ENCODE data around the gene ROR1. TPM values are rescaled to one million over a fixed set of nuclear protein-coding genes. Genes with fewer than 3 reads are reported as not detected.

ROR1 gene
- total and polyA plus RNA-seq, 10 of the 15 experiments (the other 5 are each of a cell fraction or from before 2014, with no cell fraction given): 0.02 to 0.08 (median 0.05) TPM; not detected in 6

DNA sequence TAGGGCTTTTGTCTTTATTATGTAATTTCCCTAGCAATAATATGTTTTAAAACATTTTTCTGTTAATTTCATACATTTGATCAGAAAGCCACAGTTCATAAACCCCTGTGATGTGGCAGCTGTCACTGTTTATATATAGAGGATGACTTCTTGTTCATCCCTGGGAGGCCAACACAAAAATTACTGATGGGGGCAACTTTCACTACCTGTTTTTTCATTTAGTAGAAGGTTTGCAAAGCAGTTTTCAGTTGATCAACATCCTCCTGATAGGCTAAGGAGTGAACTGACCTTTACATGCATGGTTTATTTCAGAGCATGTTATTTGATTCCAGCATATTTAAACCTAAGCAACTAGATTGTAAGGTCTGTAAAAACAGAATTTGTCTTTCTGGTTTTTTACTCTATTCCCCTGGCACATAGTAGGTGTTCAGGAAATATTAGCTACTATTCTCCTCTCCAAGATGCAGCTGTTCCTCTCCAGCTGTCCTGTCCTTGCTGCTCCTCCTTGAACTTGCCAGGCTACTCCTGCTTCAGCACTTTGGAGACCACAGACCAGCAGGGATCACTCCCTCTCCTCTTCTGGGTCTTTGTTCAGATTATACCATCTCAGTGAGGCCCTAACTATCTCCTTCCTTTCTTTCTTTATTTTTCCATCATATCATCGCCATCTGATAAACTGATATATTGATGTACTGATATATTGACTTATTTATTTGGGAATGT is 54.7 kb downstream of the ROR1 start (continued):
- no peak for TF ChIP-seq ZNF687 (IDR thresholded peaks at IDR 0.05)
- no peak for TF ChIP-seq RAD51 (IDR thresholded peaks at IDR 0.05)
- TF ChIP-seq CBX5 (IDR thresholded peaks at IDR 0.05; ENCODE audit: low read depth): no peak
- peak; percentile 79 for TF ChIP-seq ATF2 (IDR thresholded peaks at IDR 0.05; ENCODE audit: low read length)
- no peak for TF ChIP-seq PRDM15 (CRISPR knock-in tag; IDR thresholded peaks at IDR 0.05)
- no peak for TF ChIP-seq ZNF24 (IDR thresholded peaks at IDR 0.05)
- no peak for TF ChIP-seq SREBF2 (IDR thresholded peaks at IDR 0.05; ENCODE audit: low read length)
- TF ChIP-seq ATF7 (IDR thresholded peaks at IDR 0.05; ENCODE audit: low read depth): peak; percentile 76
- no peak for TF ChIP-seq SMAD1 (IDR thresholded peaks at IDR 0.05; ENCODE audit: low read depth, partially characterized antibody)
- peak; percentile 17 for TF ChIP-seq MEF2B (IDR thresholded peaks at IDR 0.05; ENCODE audit: partially characterized antibody, poor library complexity, severe bottlenecking)
- TF ChIP-seq, protein P1, sequence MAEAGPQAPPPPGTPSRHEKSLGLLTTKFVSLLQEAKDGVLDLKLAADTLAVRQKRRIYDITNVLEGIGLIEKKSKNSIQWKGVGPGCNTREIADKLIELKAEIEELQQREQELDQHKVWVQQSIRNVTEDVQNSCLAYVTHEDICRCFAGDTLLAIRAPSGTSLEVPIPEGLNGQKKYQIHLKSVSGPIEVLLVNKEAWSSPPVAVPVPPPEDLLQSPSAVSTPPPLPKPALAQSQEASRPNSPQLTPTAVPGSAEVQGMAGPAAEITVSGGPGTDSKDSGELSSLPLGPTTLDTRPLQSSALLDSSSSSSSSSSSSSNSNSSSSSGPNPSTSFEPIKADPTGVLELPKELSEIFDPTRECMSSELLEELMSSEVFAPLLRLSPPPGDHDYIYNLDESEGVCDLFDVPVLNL (IDR thresholded peaks at IDR 0.05; ENCODE audit: low read depth, low read length): no peak
- peak; percentile 63; the same call in 1 of the 2 replicates for TF ChIP-seq MTA2 (IDR thresholded peaks at IDR 0.05; ENCODE audit: low read depth)
- no peak for TF ChIP-seq ZBTB4 (CRISPR knock-in tag; IDR thresholded peaks at IDR 0.05)
- TF ChIP-seq MAX (IDR thresholded peaks at IDR 0.05; ENCODE audit: low read depth, low read length): no peak
- peak; percentile 46; the same call in 1 of the 2 replicates for TF ChIP-seq CREM (IDR thresholded peaks at IDR 0.05; ENCODE audit: low read depth)
- no peak for TF ChIP-seq ZBED1 (IDR thresholded peaks at IDR 0.05; ENCODE audit: borderline replicate concordance)
